Panc1 (cell line): ENCODE data around the gene USP43. TPM values are rescaled to one million over a fixed set of nuclear protein-coding genes. Genes with fewer than 3 reads are reported as not detected.

Source experiments
- ATAC-seq: fragments of 200-7000 bp; cut with Tn5 transposase; 2 replicates; pipeline ENCODE4 v1.9.1; 2020; ENCODE audit warnings: mild to moderate bottlenecking, moderate library complexity
- BruUV-seq: library from RNA; stranded (reverse); fragments of 400-500 nt; replicated peaks from 2 replicates; lab custom pipeline; 2021; lab: Mats Ljungman, UMichigan
- CTCF ChIA-PET: fragments of 300-600 bp; sonication (Branson Sonifier 250); formaldehyde crosslinking; loops from one replicate; lab custom pipeline; 2022; ENCODE audit warnings: antibody characterized with exemption; lab: Charles Lee
- POLR2A ChIA-PET: fragments of 300-600 bp; sonication (Branson Sonifier 250); formaldehyde crosslinking; loops from one replicate; lab custom pipeline; 2022; ENCODE audit warnings: antibody characterized with exemption; lab: Charles Lee
- DNase-seq: peaks from one replicate; pipeline ENCODE4 v3.0.0-alpha.2; 2010; ENCODE audit warnings: low read depth, low spot score
- H3K27ac ChIP-seq: 2 replicates; pipeline ENCODE4 v1.5.1; 2011; ENCODE audit warnings: mild to moderate bottlenecking, low read length, inconsistent platforms
- H3K27me3 ChIP-seq: fragments of 200-500 bp; sonication (Bioruptor generic); 2 replicates; pipeline ENCODE4 v1.6.0; 2014; ENCODE audit warnings: low read length, inconsistent platforms; ENCODE audit not compliant: control insufficient read depth, insufficient read depth
- H3K36me3 ChIP-seq: fragments of 200-500 bp; sonication (Bioruptor generic); 2 replicates; pipeline ENCODE4 v1.5.1; 2014; ENCODE audit warnings: inconsistent platforms, mild to moderate bottlenecking, low read length, moderate library complexity; ENCODE audit not compliant: control insufficient read depth, insufficient read depth
- H3K4me1 ChIP-seq: 2 replicates; pipeline ENCODE4 v1.5.1; 2011; ENCODE audit warnings: inconsistent platforms, mild to moderate bottlenecking, low read length, moderate library complexity; ENCODE audit not compliant: control insufficient read depth, insufficient read depth
- H3K4me3 ChIP-seq, 2 experiments: 2 replicates each; pipeline ENCODE4 v1.5.1; 2011 to 2012; ENCODE audit warnings: low read depth in 2 of 2, low read length in 2 of 2, mild to moderate bottlenecking in 2 of 2, inconsistent platforms in 1 of 2, moderate library complexity in 1 of 2
- H3K9me3 ChIP-seq: fragments of 200-500 bp; sonication (Bioruptor generic); 2 replicates; pipeline ENCODE4 v1.5.1; 2014; ENCODE audit warnings: low read depth, mild to moderate bottlenecking, inconsistent platforms, low read length, moderate library complexity; ENCODE audit not compliant: control insufficient read depth, insufficient read depth
- POLR2AphosphoS5 ChIP-seq: IDR thresholded peaks from 2 replicates; pipeline ENCODE4 v1.6.1; 2012; ENCODE audit warnings: mild to moderate bottlenecking, low read depth, low read length, moderate library complexity
- SIN3A ChIP-seq: IDR thresholded peaks from 2 replicates; pipeline ENCODE4 v1.6.1; 2012; ENCODE audit warnings: low read depth, mild to moderate bottlenecking, low read length, moderate library complexity, borderline replicate concordance; ENCODE audit not compliant: insufficient read depth
- TCF7L2 ChIP-seq: IDR thresholded peaks from 2 replicates; pipeline ENCODE4 v1.6.1; 2011; ENCODE audit warnings: mild to moderate bottlenecking, low read depth, low read length, inconsistent platforms
- in situ Hi-C: cut with HindIII; loops from 2 replicates; pipeline ENCODE4 v1.10.0; 2016; ENCODE audit warnings: low sequenced_read_pairs, low pct_unique_long_range_greater_than_20kb
- intact Hi-C: fragments of 100-400 bp; cut with micrococcal nuclease; formaldehyde crosslinking; loops from one replicate; pipeline ENCODE4 v1.10.0; 2022; ENCODE audit not compliant: unreplicated experiment
- total RNA-seq: library from RNA; stranded (reverse); gene quantifications from one replicate; pipeline ENCODE4 v1.2.1, GENCODE V29; 2021; ENCODE audit not compliant: unreplicated experiment
- TF ChIP-seq, protein P1 (sequence below): fragments of 450-650 bp; IDR thresholded peaks from 2 replicates; pipeline ENCODE4 v1.5.1; 2017; ENCODE audit warnings: mild to moderate bottlenecking
- TF ChIP-seq, protein P2 (sequence below), 2 experiments: IDR thresholded peaks; 2 replicates each; pipeline ENCODE4 v1.6.1; 2011 to 2012; ENCODE audit warnings: low read depth in 2 of 2, control low read depth in 1 of 2, low read length in 1 of 2, mild to moderate bottlenecking in 1 of 2, moderate library complexity in 1 of 2; ENCODE audit not compliant: insufficient read depth in 1 of 2

Gene USP43
- total RNA-seq, 1 experiment from 2014 or later, result 7.3 TPM

DNA sequence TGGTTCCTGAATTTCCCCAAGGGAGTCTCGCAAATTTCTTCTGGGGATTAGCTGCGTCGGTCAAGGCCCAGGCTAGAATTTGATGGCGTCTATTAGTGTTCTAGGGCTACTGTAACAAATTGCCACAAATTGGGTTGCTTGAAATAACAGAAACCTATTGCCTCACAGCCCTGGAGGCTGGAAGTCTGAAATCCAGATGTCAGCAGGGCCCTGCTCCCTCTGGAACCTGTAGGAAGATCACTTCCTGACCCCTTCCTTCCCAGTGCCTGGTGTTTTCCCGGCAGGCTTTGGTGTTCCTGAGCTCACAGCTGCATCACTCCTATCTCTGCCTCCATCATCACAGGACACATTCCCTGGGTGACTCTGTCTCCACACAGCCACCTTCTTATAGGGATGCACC, 121.7 kb downstream of the USP43 start:
- ChIA-PET POLR2A (no interaction called here), CTCF (interaction anchor here (0.6 kb wide), 1 partner anchor 73 kb away, joined by 7 read pairs; no protein-coding TSS in a partner anchor)
- in situ Hi-C loops (no loop called here), intact Hi-C loops (no loop called here)
- H3K27me3 ChIP-seq, result no peaks in the 10 kb centered on the region
- no peak overlapping the region for H3K4me3 ChIP-seq
- DNase-seq (no peak), ATAC-seq (no peak)
- no peaks in the 10 kb centered on the region for H3K36me3 ChIP-seq
- H3K4me1 ChIP-seq, result no peaks in the 10 kb centered on the region
- TF ChIP-seq, protein P1, sequence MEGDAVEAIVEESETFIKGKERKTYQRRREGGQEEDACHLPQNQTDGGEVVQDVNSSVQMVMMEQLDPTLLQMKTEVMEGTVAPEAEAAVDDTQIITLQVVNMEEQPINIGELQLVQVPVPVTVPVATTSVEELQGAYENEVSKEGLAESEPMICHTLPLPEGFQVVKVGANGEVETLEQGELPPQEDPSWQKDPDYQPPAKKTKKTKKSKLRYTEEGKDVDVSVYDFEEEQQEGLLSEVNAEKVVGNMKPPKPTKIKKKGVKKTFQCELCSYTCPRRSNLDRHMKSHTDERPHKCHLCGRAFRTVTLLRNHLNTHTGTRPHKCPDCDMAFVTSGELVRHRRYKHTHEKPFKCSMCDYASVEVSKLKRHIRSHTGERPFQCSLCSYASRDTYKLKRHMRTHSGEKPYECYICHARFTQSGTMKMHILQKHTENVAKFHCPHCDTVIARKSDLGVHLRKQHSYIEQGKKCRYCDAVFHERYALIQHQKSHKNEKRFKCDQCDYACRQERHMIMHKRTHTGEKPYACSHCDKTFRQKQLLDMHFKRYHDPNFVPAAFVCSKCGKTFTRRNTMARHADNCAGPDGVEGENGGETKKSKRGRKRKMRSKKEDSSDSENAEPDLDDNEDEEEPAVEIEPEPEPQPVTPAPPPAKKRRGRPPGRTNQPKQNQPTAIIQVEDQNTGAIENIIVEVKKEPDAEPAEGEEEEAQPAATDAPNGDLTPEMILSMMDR, result no peak
- no peak for TF ChIP-seq SIN3A
- TF ChIP-seq POLR2AphosphoS5, result no peak
- TF ChIP-seq, protein P2, sequence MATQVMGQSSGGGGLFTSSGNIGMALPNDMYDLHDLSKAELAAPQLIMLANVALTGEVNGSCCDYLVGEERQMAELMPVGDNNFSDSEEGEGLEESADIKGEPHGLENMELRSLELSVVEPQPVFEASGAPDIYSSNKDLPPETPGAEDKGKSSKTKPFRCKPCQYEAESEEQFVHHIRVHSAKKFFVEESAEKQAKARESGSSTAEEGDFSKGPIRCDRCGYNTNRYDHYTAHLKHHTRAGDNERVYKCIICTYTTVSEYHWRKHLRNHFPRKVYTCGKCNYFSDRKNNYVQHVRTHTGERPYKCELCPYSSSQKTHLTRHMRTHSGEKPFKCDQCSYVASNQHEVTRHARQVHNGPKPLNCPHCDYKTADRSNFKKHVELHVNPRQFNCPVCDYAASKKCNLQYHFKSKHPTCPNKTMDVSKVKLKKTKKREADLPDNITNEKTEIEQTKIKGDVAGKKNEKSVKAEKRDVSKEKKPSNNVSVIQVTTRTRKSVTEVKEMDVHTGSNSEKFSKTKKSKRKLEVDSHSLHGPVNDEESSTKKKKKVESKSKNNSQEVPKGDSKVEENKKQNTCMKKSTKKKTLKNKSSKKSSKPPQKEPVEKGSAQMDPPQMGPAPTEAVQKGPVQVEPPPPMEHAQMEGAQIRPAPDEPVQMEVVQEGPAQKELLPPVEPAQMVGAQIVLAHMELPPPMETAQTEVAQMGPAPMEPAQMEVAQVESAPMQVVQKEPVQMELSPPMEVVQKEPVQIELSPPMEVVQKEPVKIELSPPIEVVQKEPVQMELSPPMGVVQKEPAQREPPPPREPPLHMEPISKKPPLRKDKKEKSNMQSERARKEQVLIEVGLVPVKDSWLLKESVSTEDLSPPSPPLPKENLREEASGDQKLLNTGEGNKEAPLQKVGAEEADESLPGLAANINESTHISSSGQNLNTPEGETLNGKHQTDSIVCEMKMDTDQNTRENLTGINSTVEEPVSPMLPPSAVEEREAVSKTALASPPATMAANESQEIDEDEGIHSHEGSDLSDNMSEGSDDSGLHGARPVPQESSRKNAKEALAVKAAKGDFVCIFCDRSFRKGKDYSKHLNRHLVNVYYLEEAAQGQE (IDR thresholded peaks at IDR 0.05; ENCODE audit: insufficient read depth in 1 of 2, low read depth in 2 of 2, low read length in 1 of 2), result no peak
- no peak for TF ChIP-seq TCF7L2
- H3K27ac ChIP-seq, result no peak overlapping the region
- BruUV-seq, result no TSS peak
- no peaks in the 10 kb centered on the region for H3K9me3 ChIP-seq

DNA sequence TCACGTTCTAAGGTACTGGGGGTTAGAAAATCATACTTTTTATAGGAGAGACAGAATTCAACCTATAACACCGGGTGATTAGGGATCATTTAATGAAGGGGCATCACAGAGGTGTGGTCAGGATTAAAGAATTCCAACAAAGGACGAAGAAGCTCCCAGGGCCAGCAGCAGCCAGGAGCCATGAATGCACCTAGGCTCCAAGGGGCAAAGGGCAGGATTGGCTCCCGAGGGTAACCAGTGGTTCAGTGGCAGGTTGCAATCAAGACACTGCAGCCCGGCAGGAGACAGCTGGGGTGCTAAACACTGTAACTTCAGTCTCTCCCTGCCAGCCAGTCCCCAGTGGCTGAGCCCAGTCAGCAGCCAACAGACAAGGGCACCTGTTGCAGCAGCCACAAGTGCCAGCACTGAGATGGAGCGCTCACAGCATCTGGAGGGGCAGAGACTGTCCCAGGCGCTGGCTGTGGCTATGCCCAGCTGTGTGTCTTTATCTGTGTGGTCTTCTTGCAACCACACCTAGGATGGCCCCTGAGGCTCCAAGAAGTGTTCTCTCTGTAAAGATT, 122.2 kb downstream of the USP43 start:
- intact Hi-C loops (no loop called here), in situ Hi-C loops (no loop called here)
- Histone ChIP-seq H3K36me3 (no peaks in the 10 kb centered on the region), H3K9me3 (no peaks in the 10 kb centered on the region), H3K27me3 (no peaks in the 10 kb centered on the region), H3K4me1 (no peaks in the 10 kb centered on the region), H3K27ac (no peak overlapping the region), H3K4me3 (no peak overlapping the region)
- ATAC-seq (no peak), DNase-seq (no peak)
- no peak for TF ChIP-seq SIN3A
- POLR2A ChIA-PET, result no interaction called here
- CTCF ChIA-PET, result interaction anchor here (0.6 kb wide), 1 partner anchor 9 kb away, joined by 3 read pairs; no protein-coding TSS in a partner anchor
- no TSS peak for BruUV-seq

DNA sequence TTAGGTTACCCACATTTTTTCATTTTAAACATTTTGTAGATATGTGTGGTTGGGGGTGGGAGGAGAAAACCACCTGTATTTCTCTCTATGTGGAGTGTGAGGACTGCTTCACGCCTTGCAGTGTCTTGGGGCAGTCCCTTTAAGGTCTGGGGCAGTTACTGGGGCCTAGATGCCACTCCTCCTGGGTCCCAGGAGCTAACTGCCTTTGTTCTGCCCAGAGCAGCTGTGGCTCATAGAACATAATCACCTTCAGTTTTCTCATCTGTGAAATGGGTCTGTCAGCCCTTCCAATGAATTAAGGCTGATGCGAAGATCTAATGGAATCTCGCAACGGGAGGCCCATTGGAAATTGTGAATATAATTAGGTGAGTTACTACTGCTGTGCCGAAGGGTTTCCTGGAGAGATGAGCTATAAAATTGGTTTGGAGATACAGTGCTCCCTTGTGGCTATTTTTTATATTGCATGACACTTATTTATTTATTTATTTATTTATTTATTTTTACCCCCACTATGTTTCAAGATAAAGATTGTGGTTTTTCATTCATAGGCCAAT, 123.1 kb downstream of the USP43 start:
- Histone ChIP-seq H3K4me1 (no peaks in the 10 kb centered on the region), H3K4me3 (no peak overlapping the region), H3K9me3 (no peaks in the 10 kb centered on the region), H3K27ac (no peak overlapping the region), H3K36me3 (no peaks in the 10 kb centered on the region), H3K27me3 (no peaks in the 10 kb centered on the region)
- no TSS peak for BruUV-seq
- intact Hi-C loops (loop anchor here (2.0 kb wide), 1 partner anchor 40 kb away; no protein-coding TSS in a partner anchor), in situ Hi-C loops (no loop called here)
- POLR2A ChIA-PET, result no interaction called here
- TF ChIP-seq, protein P1, result peak; percentile 56; the same call in 1 of the 2 replicates
- TF ChIP-seq, protein P2 (IDR thresholded peaks at IDR 0.05; ENCODE audit: insufficient read depth in 1 of 2, low read depth in 2 of 2, low read length in 1 of 2), result no peak
- ATAC-seq, result no peak
- CTCF ChIA-PET, result interaction anchor here (0.6 to 1.0 kb wide), 3 partner anchors 40 to 773 kb away, joined by 3 read pairs; no protein-coding TSS in a partner anchor
- DNase-seq, result peak; percentile 18
